ENCODE measurements around the gene LPCAT3.

LPCAT3 gene

GRCh38 chr12:6965714-6966113 is 52.6 kb downstream of the LPCAT3 start:
- FAIRE-seq (no peak), DNase-seq (ENCODE audit: insufficient read length, low spot score) (no peak)

- no peak for FAIRE-seq
- peak; percentile 88 for DNase-seq (ENCODE audit: insufficient read length, low spot score)
Measured at GRCh38 chr12:6965026-6965661, 53.1 kb downstream of the LPCAT3 start.

GRCh38 chr12:6964605-6965025 is 53.7 kb downstream of the LPCAT3 start:
- DNase-seq (ENCODE audit: insufficient read length, low spot score) = no peak
- FAIRE-seq = no peak

GRCh38 chr12:6963791-6964413 is 54.4 kb downstream of the LPCAT3 start:
- DNase-seq (ENCODE audit: insufficient read length, low spot score) (no peak), FAIRE-seq (no peak)

GRCh38 chr12:6963016-6963731 is 55.1 kb downstream of the LPCAT3 start:
- DNase-seq (ENCODE audit: insufficient read length, low spot score) = no peak

GRCh38 chr12:6962285-6963015 is 55.8 kb downstream of the LPCAT3 start:
- FAIRE-seq (no peak), DNase-seq (ENCODE audit: insufficient read length, low spot score) (no peak)

More at GRCh38 chr12:6963016-6963731, 55.1 kb downstream of the LPCAT3 start:
- no peak for FAIRE-seq

- FAIRE-seq (no peak), DNase-seq (ENCODE audit: insufficient read length, low spot score) (peak; percentile 67)
Measured at GRCh38 chr12:6961695-6962284, 56.5 kb downstream of the LPCAT3 start.

GRCh38 chr12:6961278-6961694 is 57.0 kb downstream of the LPCAT3 start:
- FAIRE-seq = peak; percentile 40

GRCh38 chr12:6960593-6961277 is 57.5 kb downstream of the LPCAT3 start:
- peak; percentile 54 for DNase-seq (ENCODE audit: insufficient read length, low spot score)
- FAIRE-seq = no peak

More at GRCh38 chr12:6961278-6961694, 57.0 kb downstream of the LPCAT3 start:
- DNase-seq (ENCODE audit: insufficient read length, low spot score) = no peak

GRCh38 chr12:6959805-6960592 is 58.3 kb downstream of the LPCAT3 start:
- FAIRE-seq (no peak), DNase-seq (ENCODE audit: insufficient read length, low spot score) (no peak)

- no peak for FAIRE-seq
Measured at GRCh38 chr12:6959058-6959804, 59.0 kb downstream of the LPCAT3 start.

GRCh38 chr12:6958609-6959057 is 59.6 kb downstream of the LPCAT3 start:
- no peak for DNase-seq (ENCODE audit: insufficient read length, low spot score)
- FAIRE-seq = no peak

More at GRCh38 chr12:6959058-6959804, 59.0 kb downstream of the LPCAT3 start:
- DNase-seq (ENCODE audit: insufficient read length, low spot score) = no peak

- no peak for DNase-seq (ENCODE audit: insufficient read length, low spot score)
- no peak for FAIRE-seq
Measured at GRCh38 chr12:6957741-6958608, 60.3 kb downstream of the LPCAT3 start.

GRCh38 chr12:6957151-6957701 is 61.0 kb downstream of the LPCAT3 start:
- FAIRE-seq (no peak), DNase-seq (ENCODE audit: insufficient read length, low spot score) (no peak)

GRCh38 chr12:6956021-6956727 is 62.1 kb downstream of the LPCAT3 start:
- FAIRE-seq (peak; percentile 90), DNase-seq (ENCODE audit: insufficient read length, low spot score) (no peak)

Data from HTR-8/SVneo (cell line).